HG03439 (cell line): ENCODE measurements around the gene TBC1D10A.

Experiments
- ATAC-seq: cut with Tn5 transposase; IDR thresholded peaks from one replicate; pipeline ENCODE4 v1.9.1; 2021; ENCODE audit warnings: mild to moderate bottlenecking, moderate library complexity; ENCODE audit not compliant: unreplicated experiment

TBC1D10A gene

GRCh38 chr22:30248484-30248883, 78.3 kb downstream of the TBC1D10A start:
- no peak for ATAC-seq

GRCh38 chr22:30247974-30248373, 78.8 kb downstream of the TBC1D10A start:
- ATAC-seq = no peak

- no peak for ATAC-seq
These were observed 79.2 kb downstream of the TBC1D10A start for GRCh38 chr22:30247561-30247960.

- ATAC-seq = no peak
These were observed 79.8 kb downstream of the TBC1D10A start for GRCh38 chr22:30246814-30247376.

GRCh38 chr22:30245985-30246813, 80.5 kb downstream of the TBC1D10A start, which contains the start of gene LIF:
Gene LIF, minus strand, starts transcription at chr22:30246759. Its CDS starts 64 bp downstream, at chr22:30246695.
- no peak for ATAC-seq

GRCh38 chr22:30245181-30245984, 81.4 kb downstream of the TBC1D10A start:
- no peak for ATAC-seq

- ATAC-seq = no peak
These were observed 82.1 kb downstream of the TBC1D10A start for GRCh38 chr22:30244641-30245040.

- ATAC-seq = no peak
These were observed 82.7 kb downstream of the TBC1D10A start for GRCh38 chr22:30244066-30244465.

GRCh38 chr22:30243661-30244060, 83.1 kb downstream of the TBC1D10A start:
- ATAC-seq = no peak
